GM18907 (cell line): ENCODE measurements around the gene SPECC1L.

Experiments
- ATAC-seq: cut with Tn5 transposase; IDR thresholded peaks from one replicate; pipeline ENCODE4 v1.9.1; 2021; ENCODE audit warnings: mild to moderate bottlenecking, moderate library complexity; ENCODE audit not compliant: unreplicated experiment

Gene SPECC1L

DNA sequence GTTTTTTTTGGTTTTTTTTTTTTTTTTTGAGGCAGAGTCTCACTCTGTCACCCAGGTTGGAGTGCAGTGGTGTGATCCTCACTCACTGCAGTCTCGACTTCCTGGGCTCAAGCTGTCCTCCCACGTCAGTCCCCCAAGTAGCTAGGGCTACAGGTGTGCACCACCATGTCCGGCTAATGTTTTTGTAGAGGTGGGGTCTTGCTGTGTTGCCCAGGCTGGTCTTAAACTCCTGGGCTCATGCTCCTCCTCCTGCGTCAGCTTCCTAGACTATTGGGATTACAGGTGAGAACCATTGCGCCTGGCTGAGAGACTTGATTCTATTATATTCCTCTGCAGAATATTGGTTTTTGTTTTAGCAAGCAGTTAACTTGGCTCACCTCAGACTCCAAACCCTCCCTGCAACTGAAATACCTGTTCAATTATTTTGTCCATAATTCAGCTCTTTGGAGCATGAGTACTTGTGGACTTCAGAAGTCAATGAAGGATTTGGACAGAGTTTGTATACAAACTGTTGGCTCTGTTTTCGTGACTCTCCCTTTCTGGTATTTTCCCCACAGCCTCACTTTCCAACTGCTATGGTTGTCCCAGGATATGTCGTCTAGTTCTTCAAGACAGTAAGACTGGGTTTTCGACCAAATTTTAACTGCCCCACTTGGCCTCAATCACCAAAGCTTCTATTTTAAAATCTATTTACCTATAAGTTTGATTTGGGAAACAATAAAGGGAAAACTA is 87.6 kb downstream of the SPECC1L start:
- no peak for ATAC-seq

DNA sequence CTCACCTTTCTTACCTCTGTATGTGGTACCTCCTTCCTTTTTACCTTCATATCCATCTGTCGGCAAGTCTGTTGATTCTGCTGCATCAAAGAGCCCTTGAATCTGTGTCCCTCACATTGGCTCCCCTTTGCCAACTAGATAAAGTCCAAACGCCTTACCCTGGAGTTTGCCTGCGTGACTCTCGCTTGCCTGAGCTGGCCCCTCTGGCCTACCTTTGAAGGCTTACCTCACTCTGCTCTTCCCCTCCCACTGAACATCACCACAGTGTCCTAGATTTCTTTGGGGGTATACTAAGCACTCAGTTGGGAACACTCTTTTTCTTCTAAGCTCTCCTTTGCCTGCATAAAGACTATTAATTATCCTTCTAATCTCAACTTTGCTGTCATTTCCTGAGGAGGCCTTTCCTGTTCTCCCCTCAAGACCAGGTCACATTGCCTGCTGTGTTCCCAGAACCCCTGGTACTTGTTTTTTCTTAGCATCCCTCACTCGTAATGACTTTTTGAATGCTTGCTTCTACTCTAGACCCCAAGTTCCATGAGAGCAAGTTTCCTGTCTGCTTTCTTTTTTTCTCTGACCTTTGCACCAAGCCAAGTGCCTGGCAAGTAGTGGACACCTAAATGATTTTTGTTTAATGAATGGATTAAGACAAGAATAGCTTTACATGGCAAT is 89.0 kb downstream of the SPECC1L start:
- no peak for ATAC-seq

GRCh38 chr22:24361976-24362646 is 91.5 kb downstream of the SPECC1L start:
- no peak for ATAC-seq

DNA sequence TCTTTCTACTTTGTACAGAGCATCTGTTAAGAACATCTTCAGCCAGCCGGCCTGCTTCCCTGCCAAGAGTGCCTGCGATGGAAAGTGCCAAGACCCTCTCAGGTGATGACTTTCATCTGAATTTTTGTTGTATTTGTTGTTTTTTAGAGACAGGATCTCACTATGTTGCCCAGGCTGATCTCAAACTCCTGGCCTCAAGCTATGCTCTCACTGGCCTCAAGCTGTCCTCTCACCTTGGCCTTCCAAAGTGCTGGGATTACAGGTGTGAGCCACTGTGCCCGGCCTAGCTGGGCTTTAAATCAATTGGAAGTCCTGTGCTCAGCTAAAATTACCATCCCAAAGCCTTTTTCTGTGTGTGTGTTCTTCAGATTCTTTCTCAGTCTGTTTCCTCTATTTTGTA is 92.6 kb downstream of the SPECC1L start:
- ATAC-seq = no peak

DNA sequence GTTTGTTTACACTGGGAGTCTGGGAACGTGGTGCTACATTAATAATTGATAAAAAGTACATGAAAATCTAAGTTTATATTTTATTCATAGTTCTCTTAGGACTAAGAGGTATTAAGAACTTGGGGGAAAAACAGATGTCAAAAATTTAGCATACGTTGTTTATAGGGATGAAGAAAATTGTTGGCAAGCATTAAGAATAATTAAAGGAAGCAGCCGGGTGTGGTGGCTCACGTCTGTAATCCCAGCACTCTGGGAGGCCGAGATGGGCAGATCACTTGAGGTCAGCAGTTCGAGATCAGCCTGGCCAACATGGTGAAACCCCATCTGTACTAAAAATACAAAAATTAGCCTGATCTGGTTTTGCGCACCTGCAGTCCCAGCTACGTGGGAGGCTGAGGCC is 96.1 kb downstream of the SPECC1L start:
- ATAC-seq = no peak

- ATAC-seq = no peak
Measured at GRCh38 chr22:24367841-24368240, 97.2 kb downstream of the SPECC1L start.

GRCh38 chr22:24370401-24370800 is 99.8 kb downstream of the SPECC1L start:
- ATAC-seq = no peak

- no peak for ATAC-seq
Measured at GRCh38 chr22:24376002-24376401, 105.4 kb downstream of the SPECC1L start.

DNA sequence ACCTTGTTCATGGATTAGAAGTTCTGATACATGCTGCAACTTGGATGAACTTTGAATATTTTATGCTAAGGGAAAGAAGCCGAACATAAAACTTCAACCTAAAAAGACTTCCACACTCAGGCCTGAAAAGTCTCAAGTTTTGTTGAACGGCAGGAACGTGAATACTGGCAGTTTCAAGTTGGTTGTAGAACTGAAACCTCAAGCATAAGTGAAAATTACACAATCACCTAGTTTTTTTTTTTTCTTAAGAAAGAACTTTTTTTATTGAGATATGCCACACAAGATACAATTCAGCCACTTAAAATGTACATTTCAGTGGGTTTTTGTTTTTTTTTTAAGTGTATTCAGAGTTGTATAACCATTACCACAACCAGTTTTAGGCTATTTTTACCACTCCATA is 106.0 kb downstream of the SPECC1L start:
- no peak for ATAC-seq

DNA sequence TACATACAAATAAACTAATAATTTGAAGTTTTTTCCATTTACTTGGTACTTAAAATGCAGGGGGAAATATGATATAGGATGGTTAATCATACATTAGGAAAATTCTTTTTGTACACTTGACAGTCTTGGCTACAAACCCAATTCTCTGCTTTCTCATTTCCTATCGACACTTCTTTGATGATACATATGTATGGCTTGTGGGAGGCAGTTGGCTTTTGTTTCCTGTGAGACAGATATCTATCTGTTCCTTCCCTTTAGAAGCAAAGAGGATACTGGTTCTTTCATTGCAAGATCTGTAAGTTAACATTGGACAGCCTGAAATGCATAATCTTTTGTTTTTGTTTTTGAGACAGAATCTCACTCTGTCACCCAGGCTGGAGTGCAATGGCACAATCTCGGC is 108.9 kb downstream of the SPECC1L start:
- ATAC-seq = no peak

DNA sequence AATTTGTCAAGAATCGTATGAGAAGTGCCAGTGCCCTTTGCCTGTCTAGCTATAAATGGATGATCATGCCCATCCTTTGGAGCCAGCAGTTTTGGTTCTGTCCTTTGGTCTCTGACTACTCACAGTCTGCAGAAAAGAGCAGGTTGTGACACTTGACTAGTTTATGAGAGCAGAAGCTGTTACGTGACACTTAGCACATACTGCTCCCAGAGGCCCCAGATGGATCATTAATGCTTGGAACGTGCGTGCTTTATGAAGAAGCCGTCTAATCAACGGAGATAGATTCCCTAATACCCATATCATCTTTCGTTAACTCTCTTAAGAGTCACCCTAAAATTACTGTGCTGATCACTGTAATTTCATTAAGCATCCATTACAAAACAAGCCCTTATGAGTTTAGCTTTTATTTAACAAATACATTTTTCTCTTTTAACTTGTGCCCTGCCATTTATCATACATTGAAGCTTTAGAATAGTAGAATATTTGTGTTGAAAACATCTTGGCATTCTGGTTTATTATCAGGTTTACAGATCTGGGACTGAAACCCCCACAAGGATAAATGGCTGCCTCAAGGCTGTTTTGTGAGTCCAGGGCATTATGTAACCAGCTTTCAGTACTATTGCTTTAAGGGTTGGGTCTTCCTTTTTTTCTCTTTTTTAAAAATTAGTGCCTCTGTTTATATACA is 109.7 kb downstream of the SPECC1L start:
- no peak for ATAC-seq

- no peak for ATAC-seq
Measured at GRCh38 chr22:24380905-24381230, 110.2 kb downstream of the SPECC1L start.

DNA sequence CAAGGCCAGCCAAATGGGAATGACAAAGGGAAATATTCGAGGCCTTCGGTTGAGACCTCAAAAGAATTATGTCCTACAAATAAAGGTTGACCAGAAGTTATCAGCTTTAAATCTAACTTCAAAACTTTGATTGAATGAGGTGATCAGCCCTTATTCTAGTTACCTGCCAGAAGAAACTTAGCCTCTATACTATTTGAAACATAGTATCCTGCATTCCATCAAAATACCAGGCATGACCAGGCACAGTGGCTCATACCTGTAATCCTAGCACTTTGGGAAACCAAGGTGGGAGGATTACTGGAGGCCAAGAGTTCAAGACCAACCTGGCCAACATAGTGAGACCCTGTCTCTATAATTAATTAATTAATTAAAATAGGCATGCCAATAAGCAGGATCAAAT is 112.4 kb downstream of the SPECC1L start:
- ATAC-seq = no peak

DNA sequence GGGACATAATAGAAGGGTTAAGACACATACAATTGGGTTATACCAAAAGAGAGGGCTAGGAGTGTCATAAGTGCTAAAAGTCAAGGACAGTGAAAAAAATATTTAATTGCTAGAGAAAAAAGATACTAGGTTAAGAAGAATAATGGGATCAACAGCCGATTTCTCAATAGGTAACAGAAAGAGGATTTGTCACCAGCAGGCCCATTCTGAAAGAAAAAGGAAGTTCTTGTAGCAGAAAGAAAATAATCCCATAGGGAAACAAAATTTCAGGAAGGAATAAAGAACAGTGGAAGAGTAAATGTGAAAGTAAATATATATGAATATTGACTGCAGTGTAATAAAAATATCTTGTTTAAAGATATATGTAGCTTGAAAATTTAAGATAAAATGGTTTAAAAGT is 113.5 kb downstream of the SPECC1L start:
- ATAC-seq = no peak

DNA sequence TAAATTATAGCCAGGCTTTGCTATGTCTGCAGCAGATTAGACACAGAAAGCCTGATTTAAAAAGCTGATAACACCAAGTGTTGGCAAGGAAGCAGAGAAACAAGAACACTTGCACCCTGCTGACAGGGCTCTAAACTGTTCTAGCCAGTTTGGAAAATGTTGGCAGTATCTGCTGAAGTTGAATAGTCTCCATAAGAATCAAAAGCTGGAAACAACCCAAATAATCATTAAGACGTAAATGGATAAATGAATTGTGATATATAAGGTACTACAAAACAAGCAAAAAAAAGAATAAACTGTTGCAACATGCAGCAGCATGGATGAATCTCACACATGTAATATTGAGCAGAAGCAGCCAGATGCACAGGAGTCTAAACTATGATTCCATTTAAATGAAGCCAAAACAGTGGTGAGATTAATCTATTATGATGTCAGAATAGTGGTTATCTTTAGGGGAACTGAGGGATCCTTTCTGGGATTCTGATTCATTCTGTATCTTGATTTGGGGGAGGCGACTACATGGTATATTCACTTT is 116.4 kb downstream of the SPECC1L start:
- no peak for ATAC-seq

DNA sequence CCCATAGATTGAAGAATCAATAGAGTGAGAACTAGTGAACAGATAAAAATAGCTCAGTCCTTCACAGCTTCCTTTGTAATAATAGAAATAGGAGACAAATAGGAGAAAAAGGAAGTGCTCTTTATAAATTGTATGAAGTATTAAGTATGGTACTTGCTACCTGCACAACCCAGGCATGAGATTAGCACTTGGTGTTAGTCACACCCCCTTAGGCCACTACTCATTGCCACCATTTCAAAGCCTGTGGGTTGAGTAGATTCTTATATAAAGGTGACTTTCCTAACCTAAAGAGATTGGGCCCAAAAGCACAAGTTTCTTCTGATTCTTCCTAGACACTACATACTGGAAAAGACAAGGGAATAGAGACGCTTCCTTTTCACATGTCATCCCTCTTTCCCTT is 119.0 kb downstream of the SPECC1L start:
- no peak for ATAC-seq

GRCh38 chr22:24390156-24390555 is 119.5 kb downstream of the SPECC1L start:
- no peak for ATAC-seq

- no peak for ATAC-seq
Measured at GRCh38 chr22:24390576-24390975, 119.9 kb downstream of the SPECC1L start.

DNA sequence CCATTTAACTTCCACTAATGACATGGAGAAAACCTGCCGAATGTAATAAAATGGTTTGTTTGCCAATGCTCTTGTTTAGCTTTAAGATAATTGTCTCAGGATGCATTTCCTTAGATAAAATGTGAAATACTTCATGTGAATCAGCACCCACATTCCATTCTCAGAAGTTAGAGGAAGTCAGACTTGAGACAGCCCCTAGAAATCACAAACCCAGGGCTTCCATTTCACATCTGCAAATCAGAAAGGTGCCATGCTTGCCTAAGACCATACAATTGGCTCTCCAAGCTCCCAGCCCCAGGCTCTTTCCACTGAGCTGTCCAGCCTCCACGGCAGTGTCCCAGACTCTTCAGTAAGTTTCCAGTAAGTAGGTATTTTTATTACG is 121.2 kb downstream of the SPECC1L start:
- no peak for ATAC-seq

- no peak for ATAC-seq
Measured at GRCh38 chr22:24392218-24392931, 121.7 kb downstream of the SPECC1L start.

- no peak for ATAC-seq
Measured at GRCh38 chr22:24393012-24393559, 122.5 kb downstream of the SPECC1L start.
